Pericardium fibroblast (primary cell): ENCODE results near the gene ERAL1. TPM values are rescaled to one million over a fixed set of nuclear protein-coding genes. Genes with fewer than 3 reads are reported as not detected.

Experiments used
- total RNA-seq: library from RNA; depleted of rRNA; stranded (reverse); fragments of >200 nt; gene quantifications from 2 replicates; pipeline ENCODE4 v1.2.3, GENCODE V29; 2015

The ERAL1 gene
- 45.0 and 48.6 TPM in 2 replicates for total RNA-seq

DNA sequence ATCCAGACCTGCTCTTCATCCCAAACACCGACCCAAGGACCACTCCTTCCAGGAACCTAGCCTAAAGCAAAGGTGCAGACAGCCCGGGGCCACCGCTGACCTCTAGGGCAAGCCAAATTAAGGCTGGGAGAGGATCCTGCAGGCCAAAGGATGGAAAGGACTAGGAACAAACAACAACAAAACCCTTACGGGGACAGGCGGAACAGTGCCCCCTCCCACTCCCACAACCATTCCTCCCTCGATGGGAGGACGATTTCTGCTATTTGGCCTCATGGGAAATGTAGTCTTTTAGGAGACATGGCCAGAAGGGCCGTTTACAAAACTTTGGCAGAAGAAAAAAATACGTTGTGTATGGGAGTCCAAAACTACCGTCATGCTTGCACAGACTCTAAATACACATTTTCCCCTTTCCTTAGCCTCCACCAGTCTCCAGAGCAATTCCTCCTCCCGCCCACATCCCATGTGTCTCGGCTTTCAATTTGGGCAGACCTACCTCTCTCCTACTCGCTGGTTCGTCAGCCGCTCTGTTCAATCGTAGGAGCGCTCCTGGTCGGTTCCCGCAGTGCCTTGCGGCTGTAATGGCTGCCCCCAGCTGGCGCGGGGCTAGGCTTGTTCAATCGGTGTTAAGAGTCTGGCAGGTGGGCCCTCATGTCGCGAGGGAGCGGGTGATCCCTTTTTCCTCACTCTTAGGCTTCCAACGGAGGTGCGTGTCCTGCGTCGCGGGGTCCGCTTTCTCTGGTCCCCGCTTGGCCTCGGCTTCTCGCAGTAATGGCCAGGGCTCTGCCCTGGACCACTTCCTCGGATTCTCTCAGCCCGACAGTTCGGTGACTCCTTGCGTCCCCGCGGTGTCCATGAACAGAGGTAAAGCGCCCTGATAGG, at the start of gene ERAL1:
ERAL1 (plus strand) TSS at position 560 of the 879 bp plus-strand sequence; CDS start at position 579, 19 bp downstream.

DNA sequence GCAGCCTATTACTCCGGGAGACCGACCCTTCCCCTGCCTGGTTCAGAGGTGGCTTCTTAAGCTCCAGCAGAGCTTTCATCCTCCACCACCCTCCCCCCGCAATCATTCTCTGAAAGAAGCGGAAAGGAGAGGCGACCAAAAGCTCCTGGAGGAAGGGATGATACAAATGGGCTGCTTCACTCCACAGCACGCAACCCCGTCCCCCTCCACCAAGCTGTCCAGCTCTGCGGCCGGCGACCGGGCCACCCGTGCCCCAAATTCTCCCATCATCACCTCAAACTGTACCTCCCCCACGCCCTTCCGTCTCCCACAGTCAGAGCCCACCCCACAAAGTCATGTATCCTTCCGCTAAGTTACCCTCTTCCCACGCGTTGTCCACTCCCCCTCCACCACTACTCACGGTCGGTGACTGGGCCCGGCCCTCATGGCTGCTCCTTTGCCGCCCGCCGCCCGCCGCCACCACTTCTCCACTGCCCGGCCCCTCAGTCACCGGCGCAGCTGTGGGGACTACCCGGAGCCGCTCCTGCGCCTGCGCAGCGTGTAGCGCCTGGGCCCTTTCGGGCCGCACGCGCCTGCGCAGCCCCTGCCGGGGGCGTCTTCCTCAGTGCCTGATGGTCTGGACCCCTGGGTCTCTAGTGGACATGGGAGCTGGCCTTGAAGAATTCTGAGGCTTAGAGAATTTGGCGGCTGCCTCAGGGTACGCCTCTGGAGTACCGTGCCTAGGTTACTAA, 12.4 kb upstream of the ERAL1 start, which contains the start of gene FAM222B:
FAM222B (minus strand) TSS at position 509 of the 731 bp plus-strand sequence. CDS start 76,123 bp downstream, outside the sequence.

DNA sequence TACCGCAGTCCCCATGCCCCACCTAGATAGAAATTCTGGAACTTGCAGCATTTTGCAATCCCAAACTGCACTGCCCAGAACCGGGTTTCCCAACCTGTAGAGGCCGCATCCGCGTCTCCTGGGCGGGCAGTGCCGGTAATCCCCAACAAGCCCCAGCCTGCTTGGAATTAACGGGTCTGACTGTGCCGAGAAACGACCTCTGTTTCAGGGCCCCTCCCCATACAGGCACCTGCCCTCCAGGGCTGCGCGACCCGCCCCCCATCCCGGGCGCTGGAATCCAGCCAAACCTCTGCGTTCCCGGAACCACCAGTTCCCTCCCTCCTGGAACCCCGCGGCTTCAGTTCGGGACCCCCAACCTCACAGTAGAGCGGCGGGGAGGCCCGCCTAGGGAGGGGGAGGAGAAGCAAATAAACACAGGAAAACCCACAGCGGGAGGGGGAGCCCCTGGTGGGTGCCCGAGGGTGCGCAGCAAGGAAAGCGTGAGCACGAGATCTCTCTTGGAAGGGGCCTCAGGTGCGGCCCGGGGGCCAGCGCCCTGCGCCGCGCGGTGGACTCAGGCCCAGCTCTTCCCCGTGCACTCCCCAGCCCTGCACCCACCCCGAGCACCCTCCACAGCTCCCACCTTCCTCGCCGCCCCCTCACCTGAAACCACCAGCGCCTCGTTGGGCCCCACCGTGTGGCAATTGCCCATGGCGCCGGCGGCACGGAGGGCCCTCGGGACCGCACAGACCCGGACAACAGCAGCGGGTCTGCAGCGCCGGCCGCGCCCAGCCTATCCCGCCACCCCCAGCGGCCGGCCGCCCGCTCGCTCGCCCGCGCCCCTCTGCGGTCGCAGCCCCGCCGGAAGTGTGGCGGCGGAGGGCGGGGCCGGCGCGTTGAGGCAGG, 42.3 kb downstream of the ERAL1 start, which contains the start of gene FLOT2:
FLOT2 (minus strand) TSS at position 850 of the 885 bp plus-strand sequence; CDS start at position 691, 159 bp downstream.

DNA sequence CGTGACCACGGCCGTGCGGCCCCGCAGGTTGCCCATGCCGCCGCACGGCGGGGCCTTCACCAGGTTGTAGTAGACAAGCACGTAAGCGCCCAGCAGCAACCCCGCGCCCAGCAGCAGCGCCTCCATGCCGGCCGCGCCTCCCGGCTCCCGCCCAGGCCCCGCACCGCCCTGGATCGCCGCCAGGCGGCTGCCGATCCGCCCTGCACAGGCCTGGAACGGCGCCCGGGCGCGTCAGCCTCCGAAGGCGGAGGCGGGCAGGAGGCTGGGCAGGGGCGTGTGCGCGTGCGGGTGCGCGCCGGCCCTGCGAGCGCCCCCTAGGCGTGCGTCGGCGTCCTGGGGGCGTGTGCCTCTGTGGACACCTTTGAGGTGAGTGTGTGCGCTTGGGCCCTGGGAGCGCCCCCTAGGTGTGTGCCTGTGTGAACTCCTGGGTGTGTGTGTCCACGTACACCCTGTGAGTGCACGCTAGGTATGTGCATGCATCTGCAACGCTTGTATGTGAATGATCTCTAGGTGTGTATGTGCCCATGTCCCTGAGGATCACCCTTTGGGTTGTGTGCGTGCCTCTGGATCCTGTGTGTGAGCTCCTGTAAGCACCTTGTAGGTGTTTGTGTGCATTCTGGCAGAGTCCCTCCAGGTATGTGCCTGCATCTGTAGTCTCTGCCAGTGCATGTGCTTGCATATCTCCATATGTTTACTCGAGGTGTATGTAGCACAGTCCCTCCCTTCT, 48.2 kb downstream of the ERAL1 start, which contains the start of gene DHRS13:
DHRS13 (minus strand) TSS at position 261 of the 727 bp plus-strand sequence; CDS start at position 126, 135 bp downstream.

Other genes with a start within 250 kb of the ERAL1 start
- 1.3 and 8.6 TPM in 2 replicates for gene RSKR, start 240.8 kb upstream of the ERAL1 start, total RNA-seq
- 73.8 and 81.3 TPM in 2 replicates for gene BLTP2, start 209.9 kb upstream of the ERAL1 start, total RNA-seq
- 41.2 and 63.9 TPM in 2 replicates for gene SDF2, start 193.1 kb upstream of the ERAL1 start, total RNA-seq
- gene SUPT6H, start 192.8 kb upstream of the ERAL1 start, total RNA-seq, result 29.5 and 30.7 TPM in 2 replicates
- 2.0 TPM in 1 of 2 replicates, not detected in the other for gene PROCA1, start 143.1 kb upstream of the ERAL1 start, total RNA-seq
- gene RAB34, start 137.1 kb upstream of the ERAL1 start, total RNA-seq, result 273 and 356 TPM in 2 replicates
- 831 and 1,309 TPM in 2 replicates for gene RPL23A, start 135.0 kb upstream of the ERAL1 start, total RNA-seq
- gene TLCD1, start 128.8 kb upstream of the ERAL1 start, total RNA-seq, result 11.8 and 20.7 TPM in 2 replicates
- 2.3 and 2.8 TPM in 2 replicates for gene NEK8, start 126.2 kb upstream of the ERAL1 start, total RNA-seq
- 17.9 and 27.9 TPM in 2 replicates for gene TRAF4, start 111.0 kb upstream of the ERAL1 start, total RNA-seq
- 7.3 and 10.5 TPM in 2 replicates for gene FAM222B, start 12.2 kb upstream of the ERAL1 start, total RNA-seq
- gene FLOT2, start 42.7 kb downstream of the ERAL1 start, total RNA-seq, result 34.2 and 60.9 TPM in 2 replicates
- gene DHRS13, start 48.1 kb downstream of the ERAL1 start, total RNA-seq, result 5.0 and 7.8 TPM in 2 replicates
- gene PHF12, start 96.5 kb downstream of the ERAL1 start, total RNA-seq, result 14.2 and 16.8 TPM in 2 replicates
- not detected in 2 replicates for gene SEZ6, start 151.0 kb downstream of the ERAL1 start, total RNA-seq
- gene PIPOX, start 188.1 kb downstream of the ERAL1 start, total RNA-seq, result 0.34 and 1.1 TPM in 2 replicates